ENCODE data around the gene DMD.

DMD gene

GRCh38 chrX:31293409-31293808 lies 1917.9 kb downstream of the DMD start:
- Histone ChIP-seq H3K4me3 (ENCODE audit: low read depth, low read length) (no peak overlapping the region), H3K27me3 (no peaks in the 10 kb centered on the region), H3K9me3 (no peaks in the 10 kb centered on the region), H3K4me1 (no peaks in the 10 kb centered on the region), H3K36me3 (no peaks in the 10 kb centered on the region)
- DNase-seq, result no peak
- peak; percentile 29 for TF ChIP-seq CTCF (IDR thresholded peaks at IDR 0.05; ENCODE audit: low read depth, low read length)

GRCh38 chrX:31291131-31291530 lies 1920.2 kb downstream of the DMD start:
- TF ChIP-seq CTCF (IDR thresholded peaks at IDR 0.05; ENCODE audit: low read depth, low read length), result no peak
- no peaks in the 10 kb centered on the region for H3K36me3 ChIP-seq
- H3K9me3 ChIP-seq, result no peaks in the 10 kb centered on the region
- DNase-seq, result no peak
- no peaks in the 10 kb centered on the region for H3K4me1 ChIP-seq
- H3K27me3 ChIP-seq, result no peaks in the 10 kb centered on the region
- H3K4me3 ChIP-seq (ENCODE audit: low read depth, low read length), result no peak overlapping the region

GRCh38 chrX:31287861-31288260 lies 1923.5 kb downstream of the DMD start:
- Histone ChIP-seq H3K4me3 (ENCODE audit: low read depth, low read length) (no peak overlapping the region), H3K4me1 (no peaks in the 10 kb centered on the region), H3K27me3 (no peaks in the 10 kb centered on the region), H3K36me3 (no peaks in the 10 kb centered on the region), H3K9me3 (no peaks in the 10 kb centered on the region)
- no peak for TF ChIP-seq CTCF (IDR thresholded peaks at IDR 0.05; ENCODE audit: low read depth, low read length)
- DNase-seq, result no peak

GRCh38 chrX:31280580-31280979 lies 1930.8 kb downstream of the DMD start:
- Histone ChIP-seq H3K4me1 (no peaks in the 10 kb centered on the region), H3K36me3 (no peaks in the 10 kb centered on the region), H3K27me3 (no peaks in the 10 kb centered on the region), H3K9me3 (no peaks in the 10 kb centered on the region), H3K4me3 (ENCODE audit: low read depth, low read length) (no peak overlapping the region)
- DNase-seq, result no peak
- no peak for TF ChIP-seq CTCF (IDR thresholded peaks at IDR 0.05; ENCODE audit: low read depth, low read length)

- Histone ChIP-seq H3K36me3 (no peaks in the 10 kb centered on the region), H3K9me3 (no peaks in the 10 kb centered on the region), H3K4me3 (ENCODE audit: low read depth, low read length) (no peak overlapping the region), H3K27me3 (no peaks in the 10 kb centered on the region), H3K4me1 (no peaks in the 10 kb centered on the region)
- peak; percentile 21 for DNase-seq
- peak; percentile 64 for TF ChIP-seq CTCF (IDR thresholded peaks at IDR 0.05; ENCODE audit: low read depth, low read length)
Observed at GRCh38 chrX:31279359-31279758, 1932.0 kb downstream of the DMD start.

GRCh38 chrX:31272472-31272775 lies 1938.9 kb downstream of the DMD start:
- Histone ChIP-seq H3K4me1 (no peaks in the 10 kb centered on the region), H3K27me3 (no peaks in the 10 kb centered on the region), H3K9me3 (no peaks in the 10 kb centered on the region), H3K36me3 (no peaks in the 10 kb centered on the region), H3K4me3 (ENCODE audit: low read depth, low read length) (no peak overlapping the region)
- DNase-seq, result no peak
- no peak for TF ChIP-seq CTCF (IDR thresholded peaks at IDR 0.05; ENCODE audit: low read depth, low read length)

Data from BE2C (cell line).